ENCODE results near the gene TMEM60.
A peak's percentile ranks its signal among the peaks of the same experiment; 100 is the strongest.
"Not testable (repeated sequence)": the region's sequence is repeated elsewhere in the genome, so short reads cannot be mapped to it uniquely, and the experiment has no call there.

TMEM60 gene

GRCh38 chr7:77811516-77812289 lies 13.5 kb upstream of the TMEM60 start:
- no peak for DNase-seq (ENCODE audit: low spot score)

- no peak for DNase-seq (ENCODE audit: low spot score)
Measured at GRCh38 chr7:77808517-77808916, 10.3 kb upstream of the TMEM60 start.

GRCh38 chr7:77806425-77806824 lies 8.2 kb upstream of the TMEM60 start:
- DNase-seq (ENCODE audit: low spot score): no peak

GRCh38 chr7:77802557-77803405 lies 4.5 kb upstream of the TMEM60 start:
- no peak for DNase-seq (ENCODE audit: low spot score)

- no peak for DNase-seq (ENCODE audit: low spot score)
Measured at GRCh38 chr7:77800730-77801129, 2.5 kb upstream of the TMEM60 start.

- no peak for DNase-seq (ENCODE audit: low spot score)
Measured at GRCh38 chr7:77800158-77800557, 1.9 kb upstream of the TMEM60 start.

- DNase-seq (ENCODE audit: low spot score): peak; percentile 46
Measured at GRCh38 chr7:77799078-77799964, 1.1 kb upstream of the TMEM60 start.

- DNase-seq (ENCODE audit: low spot score): no peak
Measured at GRCh38 chr7:77797734-77798393, 370 bp downstream of the TMEM60 start.

- no peak for DNase-seq (ENCODE audit: low spot score)
Measured at GRCh38 chr7:77796960-77797359, 1.3 kb downstream of the TMEM60 start.

- DNase-seq (ENCODE audit: low spot score): no peak
Measured at GRCh38 chr7:77796109-77796508, 2.1 kb downstream of the TMEM60 start.

GRCh38 chr7:77794000-77794399 lies 4.2 kb downstream of the TMEM60 start:
- DNase-seq (ENCODE audit: low spot score): no peak

GRCh38 chr7:77791956-77792355 lies 6.3 kb downstream of the TMEM60 start:
- no peak for DNase-seq (ENCODE audit: low spot score)

- no peak for DNase-seq (ENCODE audit: low spot score)
Measured at GRCh38 chr7:77791336-77791735, 6.9 kb downstream of the TMEM60 start.

- no peak for DNase-seq (ENCODE audit: low spot score)
Measured at GRCh38 chr7:77788327-77788902, 9.8 kb downstream of the TMEM60 start.

GRCh38 chr7:77786741-77787140 lies 11.5 kb downstream of the TMEM60 start:
- no peak for DNase-seq (ENCODE audit: low spot score)

- no peak for DNase-seq (ENCODE audit: low spot score)
Measured at GRCh38 chr7:77786018-77786417, 12.2 kb downstream of the TMEM60 start.

- not testable (repeated sequence) for DNase-seq (ENCODE audit: low spot score)
Measured at GRCh38 chr7:77784426-77784825, 13.8 kb downstream of the TMEM60 start.

GRCh38 chr7:77783545-77783944 lies 14.7 kb downstream of the TMEM60 start:
- no peak for DNase-seq (ENCODE audit: low spot score)

GRCh38 chr7:77783111-77783510 lies 15.1 kb downstream of the TMEM60 start:
- DNase-seq (ENCODE audit: low spot score): no peak

- no peak for DNase-seq (ENCODE audit: low spot score)
Measured at GRCh38 chr7:77782383-77782782, 15.9 kb downstream of the TMEM60 start.

- no peak for DNase-seq (ENCODE audit: low spot score)
Measured at GRCh38 chr7:77778535-77778934, 19.7 kb downstream of the TMEM60 start.
